H54 (cell line): ENCODE data around the gene PRICKLE2.

Source experiments
- DNase-seq: peaks from one replicate; pipeline ENCODE4 v3.0.0; 2011; ENCODE audit warnings: low spot score, mixed read lengths; ENCODE audit not compliant: insufficient read length
- FAIRE-seq: peaks from 3 replicates; lab custom pipeline; 2011; peaks lifted over from hg19 to GRCh38; lab: Jason Lieb, UNC
- POLR2A ChIP-seq: IDR thresholded peaks from 2 replicates; pipeline ENCODE4 v1.6.1; 2011; ENCODE audit warnings: low read depth, mild to moderate bottlenecking, low read length

The PRICKLE2 gene

GRCh38 chr3:64239841-64240240 is 14.6 kb upstream of the PRICKLE2 start:
- no peak for TF ChIP-seq POLR2A
- DNase-seq, result no peak
- FAIRE-seq, result no peak

- peak; percentile 79 for DNase-seq
- TF ChIP-seq POLR2A, result no peak
These were observed 13.9 kb upstream of the PRICKLE2 start for GRCh38 chr3:64238971-64239667.

DNA sequence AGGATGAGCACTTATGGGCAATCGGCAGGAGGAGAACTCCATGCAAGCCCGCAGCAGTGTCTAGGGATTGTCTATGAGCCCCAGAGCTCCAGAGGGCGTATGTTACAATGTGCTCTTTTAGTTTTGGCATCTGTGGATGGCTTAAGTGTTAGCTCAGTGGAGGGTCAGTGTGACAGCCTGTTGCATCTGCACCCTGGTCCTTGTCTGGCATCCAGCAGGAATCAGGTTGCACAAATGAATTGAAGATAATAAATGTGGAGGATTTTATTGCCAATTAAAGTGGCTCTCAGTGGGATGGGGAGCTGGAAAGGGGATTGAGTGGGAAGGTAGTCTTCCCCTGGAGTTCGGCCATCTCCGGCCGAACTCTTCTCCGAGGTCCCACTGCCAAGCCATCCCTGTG is 11.8 kb upstream of the PRICKLE2 start:
- no peak for FAIRE-seq
- no peak for DNase-seq
- no peak for TF ChIP-seq POLR2A

More at GRCh38 chr3:64238971-64239667, 13.9 kb upstream of the PRICKLE2 start:
- FAIRE-seq, result peak; percentile 84

DNA sequence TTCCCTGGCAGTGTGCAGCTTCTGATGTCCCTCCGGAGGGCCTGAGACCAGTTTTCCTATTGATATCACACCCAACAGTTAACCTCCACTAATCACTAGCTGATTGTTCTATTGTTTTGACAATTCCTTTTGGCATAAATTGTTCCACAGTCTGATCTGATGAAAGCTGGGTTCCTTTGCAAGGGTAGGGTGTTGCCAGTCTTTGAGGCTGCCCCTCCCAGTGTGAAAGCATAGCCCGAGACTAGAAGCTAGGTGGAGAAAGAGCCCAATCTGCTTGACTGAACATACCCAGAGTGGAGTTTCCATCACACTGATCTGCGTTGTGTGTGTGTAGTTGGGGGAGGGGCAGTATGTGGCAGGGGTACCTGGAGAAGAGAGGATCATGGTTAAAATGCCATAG is 10.3 kb upstream of the PRICKLE2 start:
- FAIRE-seq (no peak), DNase-seq (no peak)
- TF ChIP-seq POLR2A, result no peak

- no peak for TF ChIP-seq POLR2A
- FAIRE-seq, result no peak
- no peak for DNase-seq
These were observed 9.3 kb upstream of the PRICKLE2 start for GRCh38 chr3:64234571-64234970.

DNA sequence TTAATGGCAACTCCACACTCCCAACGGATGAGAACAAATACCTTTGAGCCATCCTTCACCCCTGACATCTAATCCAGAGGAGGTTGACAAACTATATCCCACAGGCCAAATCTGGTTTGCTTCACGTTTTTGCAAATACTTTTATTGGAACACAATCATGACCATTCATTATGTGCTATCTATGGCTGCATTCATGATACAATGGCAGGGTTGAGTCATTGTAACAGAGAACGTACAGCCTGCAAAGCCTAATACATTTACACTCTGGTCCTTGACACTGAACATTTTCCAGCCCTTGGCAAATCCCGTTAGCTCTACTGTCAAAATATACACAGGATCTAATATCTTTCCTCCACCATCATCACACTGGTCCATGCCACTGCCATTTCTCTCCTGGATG is 7.6 kb upstream of the PRICKLE2 start:
- no peak for TF ChIP-seq POLR2A
- DNase-seq (no peak), FAIRE-seq (no peak)

GRCh38 chr3:64229903-64230302 is 4.6 kb upstream of the PRICKLE2 start:
- no peak for TF ChIP-seq POLR2A
- peak; percentile 61 for FAIRE-seq
- DNase-seq, result no peak

- FAIRE-seq, result no peak
- DNase-seq, result no peak
- TF ChIP-seq POLR2A, result no peak
These were observed 2.8 kb upstream of the PRICKLE2 start for GRCh38 chr3:64228110-64228509.

GRCh38 chr3:64226730-64227129 is 1.5 kb upstream of the PRICKLE2 start:
- DNase-seq (no peak), FAIRE-seq (no peak)
- TF ChIP-seq POLR2A, result no peak

- no peak for DNase-seq
- TF ChIP-seq POLR2A, result no peak
- FAIRE-seq, result no peak
These were observed 631 bp upstream of the PRICKLE2 start for GRCh38 chr3:64225695-64226499.

DNA sequence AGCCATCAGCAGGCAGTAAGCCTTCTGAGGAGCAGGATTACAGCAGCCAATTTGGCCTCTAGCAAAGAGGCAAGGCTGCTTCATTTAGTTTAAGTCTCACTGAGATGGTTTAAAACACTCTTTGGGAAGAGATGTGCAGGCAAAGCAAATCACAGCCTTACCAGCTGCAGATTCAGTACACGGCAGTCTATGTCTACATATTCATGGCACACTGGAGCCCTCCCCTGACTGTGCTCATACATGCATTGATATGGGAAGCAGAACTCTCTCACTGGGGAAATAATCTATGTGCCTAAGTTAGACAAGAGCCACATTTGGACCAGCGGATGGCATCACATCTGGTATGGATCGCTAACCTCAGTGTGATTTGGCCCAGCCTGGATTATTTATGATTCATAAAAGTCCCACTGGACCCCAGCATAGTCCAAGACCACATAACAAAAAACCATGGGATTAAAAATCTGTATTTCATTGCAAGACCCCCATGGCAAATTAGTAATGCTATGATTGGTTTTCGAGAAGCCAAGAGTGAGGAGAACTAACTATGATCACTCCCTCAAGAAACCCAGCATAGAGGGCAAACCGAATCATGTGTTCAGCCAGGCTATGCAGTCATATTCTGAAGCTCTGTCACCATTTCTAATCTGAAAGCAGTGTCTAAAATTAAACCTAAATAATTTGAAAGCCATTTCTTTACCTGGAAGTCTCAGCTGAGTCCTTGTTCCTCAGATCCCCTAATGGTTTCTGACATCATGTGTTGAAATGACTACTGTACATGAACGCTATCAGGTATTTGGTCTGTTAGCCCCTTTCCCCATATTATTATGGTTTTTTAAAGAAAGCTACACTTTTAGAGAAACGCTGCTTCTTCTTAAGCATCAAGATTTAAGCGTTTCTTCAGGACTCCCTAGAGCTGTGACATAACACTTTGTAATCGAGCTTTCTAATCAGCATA is 1.2 kb downstream of the PRICKLE2 start:
- no peak for TF ChIP-seq POLR2A
- DNase-seq (no peak), FAIRE-seq (no peak)

- no peak for FAIRE-seq
These were observed 2.7 kb downstream of the PRICKLE2 start for GRCh38 chr3:64222501-64223111.

DNA sequence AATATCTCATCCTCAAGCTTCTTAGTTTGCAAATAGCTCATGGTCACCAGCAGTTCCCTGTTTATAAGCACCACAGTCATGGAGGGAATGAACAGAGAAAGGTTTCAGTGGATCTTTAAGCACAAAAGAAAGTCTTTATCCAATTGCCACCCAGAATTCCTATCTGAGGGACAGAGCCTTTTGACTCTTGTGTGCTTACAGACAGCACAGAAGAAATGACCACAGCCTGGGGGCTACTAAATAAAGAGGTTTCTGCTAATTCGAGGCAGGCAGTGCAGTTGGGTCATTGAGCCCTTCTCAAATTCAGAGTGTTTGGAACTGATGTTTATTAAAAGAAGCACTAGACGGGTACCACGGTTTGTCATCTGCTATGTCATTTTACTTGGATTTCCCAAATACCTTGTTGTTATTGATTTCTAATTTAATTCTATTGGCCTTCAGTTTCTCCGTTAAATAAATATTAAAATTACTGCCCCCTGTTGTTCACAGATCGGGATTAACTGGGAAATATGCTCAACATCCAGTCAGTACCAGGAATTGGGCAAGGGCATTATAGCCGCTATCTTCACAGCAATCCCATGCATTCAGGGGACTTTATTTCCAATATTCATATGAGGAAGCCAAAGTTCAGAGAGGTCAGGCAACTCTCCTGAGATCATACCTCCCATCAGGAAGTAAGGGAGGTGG is 3.6 kb downstream of the PRICKLE2 start:
- no peak for TF ChIP-seq POLR2A
- no peak for FAIRE-seq

More at GRCh38 chr3:64222501-64223111, 2.7 kb downstream of the PRICKLE2 start:
- no peak for TF ChIP-seq POLR2A
- no peak for DNase-seq

More for the DNA sequence above, 3.6 kb downstream of the PRICKLE2 start:
- no peak for DNase-seq
